ENCODE data around the gene FRY.

FRY gene

GRCh38 chr13:32067149-32067961, 35.8 kb downstream of the FRY start:
- no peak for DNase-seq
- TF ChIP-seq CTCF (IDR thresholded peaks at IDR 0.05; ENCODE audit: low read depth, low read length, missing control alignments) = no peak
- Histone ChIP-seq H3K27me3 (replicated peaks) (no peaks in the 10 kb centered on the region), H3K27ac (no peak overlapping the region), H3K36me3 (replicated peaks) (no peaks in the 10 kb centered on the region), H3K4me3 (ENCODE audit: low read depth, low read length) (no peak overlapping the region)
- in situ Hi-C loops (cut with HindIII; ENCODE audit: low pct_ligation_motif_present, low sequenced_read_pairs) = no loop called here

DNA sequence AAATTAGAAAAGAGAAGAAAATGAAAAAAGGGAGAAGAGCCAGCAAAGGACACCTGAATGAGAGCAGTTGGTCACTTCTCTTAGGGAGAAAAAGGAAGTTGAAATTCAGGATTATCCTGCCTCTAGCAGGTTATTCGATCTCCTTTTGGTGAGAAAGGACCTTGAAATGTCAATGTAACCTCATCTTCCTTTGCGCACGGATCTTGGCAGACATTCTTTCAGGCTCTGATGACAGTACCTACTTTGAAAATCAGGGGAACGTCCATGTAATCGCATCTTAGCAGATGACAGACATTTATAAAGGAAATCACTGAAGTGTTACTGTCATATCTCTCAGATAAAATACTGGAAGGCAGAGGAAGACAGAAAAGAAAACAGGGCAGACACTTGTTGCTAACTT, 36.7 kb downstream of the FRY start:
- in situ Hi-C loops (cut with HindIII; ENCODE audit: low pct_ligation_motif_present, low sequenced_read_pairs) = no loop called here
- no peak for TF ChIP-seq CTCF (IDR thresholded peaks at IDR 0.05; ENCODE audit: low read depth, low read length, missing control alignments)
- H3K4me3 ChIP-seq (ENCODE audit: low read depth, low read length) = no peak overlapping the region
- H3K27ac ChIP-seq = no peak overlapping the region
- H3K27me3 ChIP-seq (replicated peaks) = no peaks in the 10 kb centered on the region
- DNase-seq = no peak
- no peaks in the 10 kb centered on the region for H3K36me3 ChIP-seq (replicated peaks)

- TF ChIP-seq CTCF (IDR thresholded peaks at IDR 0.05; ENCODE audit: low read depth, low read length, missing control alignments) = no peak
- DNase-seq = no peak
- Histone ChIP-seq H3K27me3 (replicated peaks) (no peaks in the 10 kb centered on the region), H3K36me3 (replicated peaks) (no peaks in the 10 kb centered on the region), H3K4me3 (ENCODE audit: low read depth, low read length) (no peak overlapping the region), H3K27ac (no peak overlapping the region)
- in situ Hi-C loops (cut with HindIII; ENCODE audit: low pct_ligation_motif_present, low sequenced_read_pairs) = no loop called here
These were observed 41.7 kb downstream of the FRY start for GRCh38 chr13:32073180-32073864.

DNA sequence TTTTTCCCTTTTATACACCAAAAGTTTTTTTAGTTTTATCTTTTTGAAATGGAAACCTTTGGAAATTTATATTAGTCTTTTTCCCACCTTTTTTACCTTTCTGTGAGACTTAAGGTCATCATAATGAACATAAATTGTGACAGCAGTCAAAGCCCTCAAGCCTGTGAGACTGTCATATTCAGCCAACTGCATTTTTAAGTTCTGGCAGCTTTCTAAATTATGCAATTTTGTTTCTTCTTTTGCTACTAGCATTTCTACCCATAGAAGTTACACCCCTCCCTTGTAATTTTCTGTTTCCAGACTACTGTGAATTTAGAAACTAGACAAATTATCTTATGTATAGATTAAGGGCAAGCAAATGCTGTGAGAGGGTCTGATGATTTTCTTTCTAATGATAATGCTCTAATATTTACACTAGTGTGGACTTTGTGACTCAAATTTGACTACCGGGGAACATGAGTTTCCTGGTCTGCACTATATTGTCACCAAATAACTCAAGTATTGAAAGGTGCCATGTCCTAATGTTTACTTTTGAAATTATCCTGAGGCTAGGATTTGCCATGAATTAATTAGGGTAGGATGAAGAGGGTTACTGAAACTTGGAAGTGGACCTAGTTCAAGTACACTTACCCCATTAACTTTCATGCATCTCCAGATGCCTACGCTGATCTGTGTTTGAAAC, 43.7 kb downstream of the FRY start:
- Histone ChIP-seq H3K27ac (no peak overlapping the region), H3K36me3 (replicated peaks) (no peaks in the 10 kb centered on the region), H3K4me3 (ENCODE audit: low read depth, low read length) (no peak overlapping the region), H3K27me3 (replicated peaks) (no peaks in the 10 kb centered on the region)
- DNase-seq = no peak
- no peak for TF ChIP-seq CTCF (IDR thresholded peaks at IDR 0.05; ENCODE audit: low read depth, low read length, missing control alignments)
- in situ Hi-C loops (cut with HindIII; ENCODE audit: low pct_ligation_motif_present, low sequenced_read_pairs) = no loop called here

GRCh38 chr13:32079587-32079986, 48.0 kb downstream of the FRY start:
- no peak for TF ChIP-seq CTCF (IDR thresholded peaks at IDR 0.05; ENCODE audit: low read depth, low read length, missing control alignments)
- no peaks in the 10 kb centered on the region for H3K27me3 ChIP-seq (replicated peaks)
- no peak for DNase-seq
- H3K36me3 ChIP-seq (replicated peaks) = no peaks in the 10 kb centered on the region
- H3K4me3 ChIP-seq (ENCODE audit: low read depth, low read length) = no peak overlapping the region
- H3K27ac ChIP-seq = no peak overlapping the region
- in situ Hi-C loops (cut with HindIII; ENCODE audit: low pct_ligation_motif_present, low sequenced_read_pairs) = no loop called here
